CD8-positive, alpha-beta memory T cell (primary cell): ENCODE measurements around the gene POLA2. TPM values are rescaled to one million over a fixed set of nuclear protein-coding genes. Genes with fewer than 3 reads are reported as not detected.
A peak's percentile ranks its signal among the peaks of the same experiment; 100 is the strongest.
"Not testable (repeated sequence)": the region's sequence is repeated elsewhere in the genome, so short reads cannot be mapped to it uniquely, and the experiment has no call there.

ENCODE experiments used
- CTCF ChIA-PET: fragments of 350-600 bp; sonication (Branson Sonifier 250); formaldehyde crosslinking; loops from one replicate; lab custom pipeline; 2021; ENCODE audit warnings: antibody characterized with exemption; lab: Charles Lee
- POLR2A ChIA-PET: fragments of 350-600 bp; sonication (Branson Sonifier 250); formaldehyde crosslinking; loops from one replicate; lab custom pipeline; 2021; ENCODE audit warnings: antibody characterized with exemption; lab: Charles Lee
- DNase-seq, 5 donors: peaks; one replicate each; pipeline versions ENCODE4 v3.0.0 to v3.0.0-alpha.2; 2020 to 2022; ENCODE audit warnings: mixed read lengths in 1 of 5
- H3K27ac ChIP-seq: one replicate; pipeline ENCODE4 v1.7.0; 2013; ENCODE audit warnings: low read depth, mild to moderate bottlenecking, low read length, moderate library complexity
- H3K27me3 ChIP-seq: 2 replicates; pipeline ENCODE4 v1.7.0; 2013; ENCODE audit warnings: low read length, mild to moderate bottlenecking; ENCODE audit not compliant: insufficient read depth, poor library complexity, severe bottlenecking
- H3K36me3 ChIP-seq: 2 replicates; pipeline ENCODE4 v1.7.0; 2013; ENCODE audit warnings: mild to moderate bottlenecking, low read length, moderate library complexity; ENCODE audit not compliant: insufficient read depth
- H3K4me1 ChIP-seq: 2 replicates; pipeline ENCODE4 v1.7.0; 2013; ENCODE audit warnings: mild to moderate bottlenecking, low read length, moderate library complexity; ENCODE audit not compliant: insufficient read depth
- H3K4me3 ChIP-seq: 2 replicates; pipeline ENCODE4 v1.7.0; 2013; ENCODE audit warnings: mild to moderate bottlenecking, low read length
- H3K9me3 ChIP-seq: 2 replicates; pipeline ENCODE4 v1.7.0; 2013; ENCODE audit warnings: mild to moderate bottlenecking, low read length
- H3K27ac Mint-ChIP-seq, 8 donors: one replicate each; pipeline ENCODE4 v1.8.0; 2020 to 2021; ENCODE audit warnings: mixed read lengths in 8 of 8, mild to moderate bottlenecking in 6 of 8, inconsistent platforms in 3 of 8, moderate library complexity in 3 of 8
- H3K27me3 Mint-ChIP-seq, 2 donors: one replicate each; pipeline ENCODE4 v1.8.0; 2020 to 2021; ENCODE audit warnings: mixed read lengths in 2 of 2, mild to moderate bottlenecking in 1 of 2, moderate library complexity in 1 of 2
- H3K36me3 Mint-ChIP-seq, 3 donors: one replicate each; pipeline ENCODE4 v1.8.0; 2020 to 2021; ENCODE audit warnings: mixed read lengths in 3 of 3, inconsistent platforms in 1 of 3, mild to moderate bottlenecking in 1 of 3
- H3K4me1 Mint-ChIP-seq, 3 donors: one replicate each; pipeline ENCODE4 v1.8.0; 2020 to 2021; ENCODE audit warnings: mixed read lengths in 3 of 3, inconsistent platforms in 1 of 3, mild to moderate bottlenecking in 1 of 3
- H3K4me3 Mint-ChIP-seq, 7 donors: one replicate each; pipeline ENCODE4 v1.8.0; 2020 to 2021; ENCODE audit warnings: mixed read lengths in 7 of 7, mild to moderate bottlenecking in 6 of 7, moderate library complexity in 4 of 7, inconsistent platforms in 2 of 7
- H3K9me3 Mint-ChIP-seq, 5 donors: one replicate each; pipeline ENCODE4 v1.8.0; 2020 to 2022; ENCODE audit warnings: mixed read lengths in 5 of 5, mild to moderate bottlenecking in 3 of 5, moderate library complexity in 2 of 5, inconsistent platforms in 1 of 5
- polyA plus RNA-seq: library from polyadenylated mRNA; unstranded; fragments of 300-500 nt; fragmentation: Illumina TruSeq; gene quantifications from one replicate; pipeline ENCODE4 v1.2.3, GENCODE V29; 2021
- total RNA-seq, 2 experiments: library from RNA; stranded (reverse); gene quantifications; one replicate each; pipeline ENCODE4 v1.2.3, GENCODE V29; 2021

The POLA2 gene
- total and polyA plus RNA-seq, 3 experiments from 2014 or later = 11.0 to 78.8 (median 75.6) TPM

- peaks cover 23 to 49% (median 41%) of the 10 kb centered on the region in 3 donors for H3K4me1 Mint-ChIP-seq
Observed at GRCh38 chr11:65260756-65261590, 789 bp upstream of the POLA2 start.

DNA sequence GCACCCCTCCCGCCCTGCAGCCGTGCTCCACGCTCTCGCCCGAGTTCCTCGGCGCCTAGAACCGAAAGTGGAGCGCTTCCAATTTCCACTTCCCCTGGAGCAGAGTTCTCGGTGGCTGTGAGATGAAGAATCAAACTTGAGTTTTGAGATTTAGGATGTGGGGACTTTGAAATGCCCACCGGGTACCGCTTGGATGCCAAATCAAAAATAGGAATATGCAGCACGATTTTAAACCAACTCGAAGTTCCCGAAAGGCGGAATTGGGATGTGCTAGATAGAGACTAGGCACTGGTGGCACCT is 569 bp downstream of the POLA2 start:
- Histone ChIP-seq H3K27me3 (no peaks in the 10 kb centered on the region), H3K27ac (peak overlapping the region; percentile 87), H3K4me3 (peak overlapping the region; percentile 92), H3K9me3 (no peaks in the 10 kb centered on the region), H3K36me3 (no peaks in the 10 kb centered on the region), H3K4me1 (peaks cover 19% of the 10 kb centered on the region)
- ChIA-PET POLR2A (interaction anchor here (0.6 to 1.6 kb wide), 10 partner anchors 51 to 240 kb away, joined by 3 to 6 read pairs (median 4); partner anchors contain the start of genes DPF2, FAU, MRPL49 and ZNHIT2), CTCF (interaction anchor here (0.6 to 1.8 kb wide), 8 partner anchors 11 to 1050 kb away, joined by 3 to 9 read pairs (median 4); partner anchors contain the start of gene CDC42EP2)
- Mint-ChIP-seq H3K4me3 (peak overlapping the region; percentile 87 to 96 (median 91)), H3K27ac (peak overlapping the region; percentile 59 to 96 (median 90)), H3K9me3 (no peaks in the 10 kb centered on the region), H3K36me3 (peaks cover 0 to 31% (median 9%) of the 10 kb centered on the region in 3 donors), H3K27me3 (peaks cover 0 to 2% of the 10 kb centered on the region in 2 donors), H3K4me1 (peaks cover 28 to 55% (median 46%) of the 10 kb centered on the region in 3 donors)
- DNase-seq = peak in 1 of 5 donors; percentile 18

More at GRCh38 chr11:65260756-65261590, 789 bp upstream of the POLA2 start:
- POLR2A ChIA-PET = interaction anchor here (0.6 to 1.6 kb wide), 8 partner anchors 55 to 791 kb away, joined by 3 to 6 read pairs (median 4); partner anchors contain the start of genes DPF2, MALAT1 and SF3B2
- H3K27ac Mint-ChIP-seq = peak overlapping the region; percentile 89 to 98 (median 94)
- Histone ChIP-seq H3K27me3 (no peaks in the 10 kb centered on the region), H3K9me3 (no peaks in the 10 kb centered on the region), H3K4me3 (peak overlapping the region; percentile 92), H3K36me3 (no peaks in the 10 kb centered on the region), H3K4me1 (peaks cover 19% of the 10 kb centered on the region), H3K27ac (peak overlapping the region; percentile 87)
- no peak for DNase-seq
- peaks cover 0 to 2% of the 10 kb centered on the region in 2 donors for H3K27me3 Mint-ChIP-seq
- H3K9me3 Mint-ChIP-seq = no peaks in the 10 kb centered on the region
- H3K4me3 Mint-ChIP-seq = peak overlapping the region; percentile 87 to 96 (median 91)
- H3K36me3 Mint-ChIP-seq = peaks cover 0 to 20% (median 6%) of the 10 kb centered on the region in 3 donors
- CTCF ChIA-PET = interaction anchor here (1.2 to 1.7 kb wide), 4 partner anchors 10 to 151 kb away, joined by 4 to 9 read pairs (median 5); partner anchors contain the start of gene CDC42EP2

GRCh38 chr11:65262776-65263175 is 1.0 kb downstream of the POLA2 start:
- CTCF ChIA-PET = interaction anchor here (0.6 to 1.8 kb wide), 8 partner anchors 11 to 1050 kb away, joined by 3 to 9 read pairs (median 4); partner anchors contain the start of gene CDC42EP2
- peak in 1 of 5 donors; percentile 6 for DNase-seq
- peaks cover 19% of the 10 kb centered on the region for H3K4me1 ChIP-seq
- H3K36me3 ChIP-seq = no peaks in the 10 kb centered on the region
- peak overlapping the region; percentile 87 for H3K27ac ChIP-seq
- Mint-ChIP-seq H3K9me3 (no peaks in the 10 kb centered on the region), H3K4me1 (peaks cover 28 to 55% (median 46%) of the 10 kb centered on the region in 3 donors), H3K36me3 (peaks cover 0 to 33% (median 9%) of the 10 kb centered on the region in 3 donors), H3K4me3 (peak overlapping the region; percentile 87 to 96 (median 91)), H3K27ac (peak overlapping the region; percentile 59 to 96 (median 90)), H3K27me3 (peaks cover 0 to 2% of the 10 kb centered on the region in 2 donors)
- no peaks in the 10 kb centered on the region for H3K9me3 ChIP-seq
- H3K4me3 ChIP-seq = peak overlapping the region; percentile 92
- POLR2A ChIA-PET = interaction anchor here (0.6 to 1.6 kb wide), 6 partner anchors 51 to 239 kb away, joined by 3 to 6 read pairs (median 4); partner anchors contain the start of genes DPF2, FAU, MRPL49 and ZNHIT2
- H3K27me3 ChIP-seq = no peaks in the 10 kb centered on the region

- peak overlapping the region in 5 of 7 donors; percentile 17 to 81 (median 41) for H3K4me3 Mint-ChIP-seq
- H3K9me3 Mint-ChIP-seq, H3K27me3 ChIP-seq, H3K9me3 ChIP-seq, H3K27ac ChIP-seq, DNase-seq, POLR2A ChIA-PET, H3K36me3 ChIP-seq, H3K27me3 Mint-ChIP-seq, H3K4me3 ChIP-seq: not testable (repeated sequence)
- peaks cover 27 to 50% (median 42%) of the 10 kb centered on the region in 3 donors for H3K4me1 Mint-ChIP-seq
- H3K36me3 Mint-ChIP-seq = peaks cover 0 to 47% (median 13%) of the 10 kb centered on the region in 3 donors
- H3K27ac Mint-ChIP-seq = peak overlapping the region in 1 of 8 donors; percentile 56
- H3K4me1 ChIP-seq = peaks cover 19% of the 10 kb centered on the region
- CTCF ChIA-PET = interaction anchor here (1.2 kb wide), 1 partner anchor 51 kb away, joined by 4 read pairs; no protein-coding TSS in a partner anchor
Observed at GRCh38 chr11:65264747-65265146, 3.0 kb downstream of the POLA2 start.

- Mint-ChIP-seq H3K9me3 (no peaks in the 10 kb centered on the region), H3K27ac (peak overlapping the region in 2 of 8 donors; percentile 15 to 64), H3K36me3 (peaks cover 0 to 60% (median 17%) of the 10 kb centered on the region in 3 donors), H3K27me3 (peaks cover 0 to 2% of the 10 kb centered on the region in 2 donors), H3K4me3 (peak overlapping the region in 2 of 7 donors; percentile 52 to 81), H3K4me1 (peaks cover 24 to 42% (median 33%) of the 10 kb centered on the region in 3 donors)
- no peak for DNase-seq
- Histone ChIP-seq H3K27ac (no peak overlapping the region), H3K9me3 (no peaks in the 10 kb centered on the region), H3K36me3 (peaks cover 16% of the 10 kb centered on the region), H3K4me3 (no peak overlapping the region), H3K27me3 (no peaks in the 10 kb centered on the region), H3K4me1 (peaks cover 14% of the 10 kb centered on the region)
- ChIA-PET CTCF (no interaction called here), POLR2A (no interaction called here)
Observed at GRCh38 chr11:65266210-65266609, 4.4 kb downstream of the POLA2 start.

DNA sequence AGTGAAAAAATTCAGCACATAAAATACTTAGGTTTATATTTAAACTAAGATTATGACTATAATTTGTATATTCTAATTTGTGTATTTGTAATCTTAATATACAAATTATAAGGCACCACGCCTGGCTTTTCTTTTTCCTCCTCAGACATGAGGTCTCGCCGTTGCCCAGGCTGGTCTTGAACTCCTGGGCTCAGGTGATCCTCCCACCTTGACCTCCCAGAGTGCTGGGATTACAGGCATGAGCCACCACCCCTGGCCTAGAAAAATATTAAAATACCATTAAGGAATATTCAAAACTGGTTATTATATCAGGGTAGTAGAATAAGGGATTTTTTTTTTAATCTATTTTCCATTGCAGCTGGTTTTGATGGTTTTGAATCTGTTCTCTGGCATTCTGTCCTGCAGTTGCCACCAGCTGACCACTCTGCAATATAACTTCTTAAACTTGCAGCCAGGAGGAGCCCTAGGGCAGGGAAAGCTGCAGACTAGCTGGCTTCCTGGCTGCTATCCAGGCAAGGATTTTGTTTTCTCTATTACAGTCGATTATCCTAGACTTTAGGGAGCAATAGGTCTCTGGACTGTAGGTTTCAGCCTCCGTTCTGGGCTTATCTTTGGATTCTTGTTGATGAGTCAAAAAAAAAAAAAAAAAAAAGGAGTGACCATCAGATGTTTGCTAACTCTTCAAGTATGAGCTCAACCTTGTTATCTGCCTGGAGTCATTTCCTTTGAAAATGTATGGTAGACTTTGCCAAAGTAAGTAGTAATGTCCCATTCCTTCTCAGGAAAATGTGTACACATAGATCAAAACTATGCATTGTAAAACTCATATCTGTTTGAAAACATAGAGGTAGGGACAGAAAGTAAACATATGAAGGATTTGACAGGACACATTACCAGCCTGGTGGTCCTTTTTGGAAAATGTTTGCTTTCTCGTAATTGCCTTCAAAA is 13.2 kb downstream of the POLA2 start:
- Mint-ChIP-seq H3K27me3 (no peaks in the 10 kb centered on the region), H3K36me3 (peaks cover 0 to 62% (median 20%) of the 10 kb centered on the region in 3 donors), H3K4me1 (peaks cover 3 to 10% (median 9%) of the 10 kb centered on the region in 3 donors), H3K4me3 (no peak overlapping the region), H3K9me3 (no peaks in the 10 kb centered on the region), H3K27ac (peak overlapping the region in 1 of 8 donors; percentile 4)
- no peak overlapping the region for H3K4me3 ChIP-seq
- no peaks in the 10 kb centered on the region for H3K9me3 ChIP-seq
- ChIA-PET POLR2A (interaction anchor here (0.6 to 1.3 kb wide), 3 partner anchors 41 to 236 kb away, joined by 3 to 9 read pairs (median 7); no protein-coding TSS in a partner anchor), CTCF (interaction anchor here (0.6 to 8.6 kb wide), 6 partner anchors 12 to 1440 kb away, joined by 3 to 75 read pairs (median 4); partner anchors contain the start of gene CDC42EP2)
- no peaks in the 10 kb centered on the region for H3K27me3 ChIP-seq
- no peaks in the 10 kb centered on the region for H3K4me1 ChIP-seq
- no peak overlapping the region for H3K27ac ChIP-seq
- peaks cover 21% of the 10 kb centered on the region for H3K36me3 ChIP-seq
- peak in 4 of 5 donors; percentile 4 to 56 (median 18) for DNase-seq

DNA sequence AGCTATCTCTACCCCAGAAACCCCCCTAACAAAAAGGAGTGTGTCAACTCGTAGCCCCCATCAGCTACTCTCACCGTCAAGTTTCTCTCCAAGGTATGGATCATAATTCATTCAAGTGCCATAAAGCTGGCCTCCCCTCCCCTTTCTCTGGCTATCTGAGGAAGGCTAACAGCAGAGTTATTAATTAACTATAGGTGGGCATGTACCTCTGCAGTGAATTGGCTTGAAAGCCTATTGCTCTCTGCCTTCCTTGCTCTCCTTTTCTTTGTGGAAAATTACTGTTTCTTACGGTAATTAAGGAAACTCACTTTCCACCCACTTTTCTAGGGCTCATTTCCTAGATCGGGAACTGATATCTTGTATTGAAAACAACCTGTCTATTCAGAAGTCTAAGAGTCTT is 14.1 kb downstream of the POLA2 start:
- Histone ChIP-seq H3K36me3 (peaks cover 22% of the 10 kb centered on the region), H3K4me3 (no peak overlapping the region), H3K27me3 (no peaks in the 10 kb centered on the region), H3K27ac (no peak overlapping the region), H3K4me1 (no peaks in the 10 kb centered on the region), H3K9me3 (no peaks in the 10 kb centered on the region)
- Mint-ChIP-seq H3K27ac (no peak overlapping the region), H3K4me1 (peaks cover 4 to 15% (median 13%) of the 10 kb centered on the region in 3 donors), H3K4me3 (no peak overlapping the region), H3K9me3 (no peaks in the 10 kb centered on the region), H3K36me3 (peaks cover 0 to 62% (median 23%) of the 10 kb centered on the region in 3 donors), H3K27me3 (no peaks in the 10 kb centered on the region)
- CTCF ChIA-PET = interaction anchor here (0.6 to 8.6 kb wide), 4 partner anchors 38 to 1440 kb away, joined by 3 to 75 read pairs (median 20); partner anchors contain the start of gene CDC42EP2
- POLR2A ChIA-PET = interaction anchor here (0.6 to 1.3 kb wide), 3 partner anchors 40 to 235 kb away, joined by 3 to 9 read pairs (median 7); no protein-coding TSS in a partner anchor
- no peak for DNase-seq
